HepG2 (cell line): ENCODE measurements around the gene BRIP1.

Source experiments
- CTCF ChIP-seq: sonication (generic); formaldehyde crosslinking; IDR thresholded peaks from 2 replicates; pipeline ENCODE4 v1.5.0; 2020; ENCODE audit warnings: mild to moderate bottlenecking, missing genetic modification reagents, moderate library complexity
- EZH2 ChIP-seq: conservative IDR thresholded peaks from 2 replicates; pipeline ENCODE4 v1.6.1; 2012; ENCODE audit warnings: mild to moderate bottlenecking, low read depth, low read length, moderate library complexity
- HOMEZ ChIP-seq: IDR thresholded peaks from 2 replicates; pipeline ENCODE4 v1.6.1; 2016; ENCODE audit warnings: low read depth
- IRF1 ChIP-seq: sonication (generic); formaldehyde crosslinking; IDR thresholded peaks from 2 replicates; pipeline ENCODE4 v1.4.0; 2020; ENCODE audit warnings: low read depth, mild to moderate bottlenecking, missing genetic modification reagents
- KAT7 ChIP-seq: IDR thresholded peaks from 2 replicates; pipeline ENCODE4 v1.6.1; 2018; ENCODE audit warnings: borderline replicate concordance, missing compliant biosample characterization
- MYC ChIP-seq: sonication (generic); formaldehyde crosslinking; IDR thresholded peaks from 2 replicates; pipeline ENCODE4 v1.9.0; 2021; ENCODE audit warnings: missing genetic modification reagents, borderline replicate concordance
- NFE2L1 ChIP-seq: sonication (generic); formaldehyde crosslinking; IDR thresholded peaks from 2 replicates; pipeline ENCODE4 v1.4.0; 2020; ENCODE audit warnings: missing genetic modification reagents, mild to moderate bottlenecking, borderline replicate concordance
- POLR2AphosphoS5 ChIP-seq: IDR thresholded peaks from 2 replicates; pipeline ENCODE4 v1.6.1; 2012; ENCODE audit warnings: low read depth, low read length
- SIN3A ChIP-seq: IDR thresholded peaks from 2 replicates; pipeline ENCODE4 v1.6.1; 2011; ENCODE audit warnings: low read depth, mild to moderate bottlenecking, control low read depth, low read length, borderline replicate concordance
- TARDBP ChIP-seq: sonication (generic); formaldehyde crosslinking; IDR thresholded peaks from 2 replicates; pipeline ENCODE4 v1.8.0; 2022; ENCODE audit warnings: mild to moderate bottlenecking, missing genetic modification reagents
- ZNF224 ChIP-seq: sonication (generic); formaldehyde crosslinking; IDR thresholded peaks from 2 replicates; pipeline ENCODE4 v1.5.0; 2020; ENCODE audit warnings: mild to moderate bottlenecking, missing genetic modification reagents

- no peak for TF ChIP-seq EZH2
- TF ChIP-seq TARDBP (CRISPR knock-in tag): no peak
- no peak for TF ChIP-seq CTCF (CRISPR knock-in tag)
- TF ChIP-seq HOMEZ: no peak
- no peak for TF ChIP-seq ZNF224 (CRISPR knock-in tag)
- no peak for TF ChIP-seq SIN3A
- TF ChIP-seq KAT7 (CRISPR knock-in tag): no peak
- TF ChIP-seq POLR2AphosphoS5: no peak
- no peak for TF ChIP-seq NFE2L1 (CRISPR knock-in tag)
- no peak for TF ChIP-seq MYC (CRISPR knock-in tag)
- TF ChIP-seq IRF1 (CRISPR knock-in tag): no peak
Observed at GRCh38 chr17:61803796-61804195, 59.5 kb downstream of the BRIP1 start.
